Ascending aorta (tissue), 2 donors: ENCODE results near the gene BEND7. TPM values are rescaled to one million over a fixed set of nuclear protein-coding genes. Genes with fewer than 3 reads are reported as not detected.

Experiments used
- DNase-seq, 2 donors: peaks; one replicate each; pipeline ENCODE4 v3.0.0-alpha.2; 2019; ENCODE audit warnings: low spot score in 2 of 2
- H3K27ac ChIP-seq, 2 donors: fragments of 200-600 bp; sonication (generic); one replicate each; pipeline ENCODE4 v1.5.1; 2016 to 2017; ENCODE audit warnings: mild to moderate bottlenecking in 1 of 2
- H3K27me3 ChIP-seq: fragments of 200-600 bp; sonication (generic); one replicate; pipeline ENCODE4 v1.5.1; 2017
- H3K36me3 ChIP-seq, 2 donors: fragments of 200-600 bp; sonication (generic); one replicate each; pipeline ENCODE4 v1.5.1; 2016
- H3K4me1 ChIP-seq, 2 donors: fragments of 200-600 bp; sonication (generic); one replicate each; pipeline ENCODE4 v1.5.1; 2016 to 2017; ENCODE audit warnings: mild to moderate bottlenecking in 1 of 2
- H3K4me3 ChIP-seq, 2 donors: fragments of 200-600 bp; sonication (generic); one replicate each; pipeline ENCODE4 v1.5.1; 2016 to 2017; ENCODE audit warnings: mild to moderate bottlenecking in 1 of 2
- H3K9me3 ChIP-seq, 2 donors: fragments of 200-600 bp; sonication (generic); one replicate each; pipeline ENCODE4 v1.5.1; 2016
- CTCF ChIP-seq, 3 experiments: fragments of 200-600 bp in 2 of 3; fragments of 450-650 bp in 1 of 3; sonication (generic) in 2 of 3; IDR thresholded peaks; one replicate each; pipeline ENCODE4 v1.5.1; 2016 to 2019; ENCODE audit warnings: antibody characterized with exemption in 3 of 3, mild to moderate bottlenecking in 1 of 3, moderate library complexity in 1 of 3
- intact Hi-C: fragments of 100-400 bp; cut with DNase I; formaldehyde crosslinking; loops from one replicate; pipeline ENCODE4 v1.15.1; 2023
- total RNA-seq: library from RNA; depleted of rRNA; stranded (reverse); fragments of >200 nt; gene quantifications from one replicate; pipeline ENCODE4 v1.1.0, GENCODE V29; 2016

The BEND7 gene
- total RNA-seq, 1 donor from 2014 or later, result 6.9 TPM

- Histone ChIP-seq H3K27me3 (no peaks in the 10 kb centered on the region), H3K4me1 (no peaks in the 10 kb centered on the region), H3K36me3 (peaks cover 4 to 14% of the 10 kb centered on the region in 2 donors), H3K9me3 (no peaks in the 10 kb centered on the region), H3K27ac (no peak overlapping the region), H3K4me3 (no peak overlapping the region)
- intact Hi-C loops, result no loop called here
- no peak for DNase-seq
- TF ChIP-seq CTCF (IDR thresholded peaks at IDR 0.05), result no peak
Observed at GRCh38 chr10:13499150-13499549, 29.7 kb downstream of the BEND7 start.

GRCh38 chr10:13496931-13497330, 31.9 kb downstream of the BEND7 start:
- DNase-seq, result no peak
- H3K4me1 ChIP-seq, result no peaks in the 10 kb centered on the region
- H3K27ac ChIP-seq, result no peak overlapping the region
- intact Hi-C loops, result no loop called here
- no peak for TF ChIP-seq CTCF (IDR thresholded peaks at IDR 0.05)
- peaks cover 4 to 20% of the 10 kb centered on the region in 2 donors for H3K36me3 ChIP-seq
- H3K9me3 ChIP-seq, result no peaks in the 10 kb centered on the region
- no peak overlapping the region for H3K4me3 ChIP-seq
- H3K27me3 ChIP-seq, result no peaks in the 10 kb centered on the region

- H3K27me3 ChIP-seq, result no peaks in the 10 kb centered on the region
- H3K27ac ChIP-seq, result no peak overlapping the region
- no peak for TF ChIP-seq CTCF (IDR thresholded peaks at IDR 0.05)
- intact Hi-C loops, result no loop called here
- no peak overlapping the region for H3K4me3 ChIP-seq
- H3K36me3 ChIP-seq, result peaks cover 4 to 20% of the 10 kb centered on the region in 2 donors
- H3K9me3 ChIP-seq, result no peaks in the 10 kb centered on the region
- no peak for DNase-seq
- no peaks in the 10 kb centered on the region for H3K4me1 ChIP-seq
Observed at GRCh38 chr10:13496164-13496563, 32.6 kb downstream of the BEND7 start.

GRCh38 chr10:13492493-13493180, 36.2 kb downstream of the BEND7 start:
- no peak for TF ChIP-seq CTCF (IDR thresholded peaks at IDR 0.05)
- Histone ChIP-seq H3K9me3 (no peaks in the 10 kb centered on the region), H3K27me3 (no peaks in the 10 kb centered on the region), H3K4me3 (no peak overlapping the region), H3K27ac (no peak overlapping the region), H3K36me3 (peaks cover 0 to 29% of the 10 kb centered on the region in 2 donors), H3K4me1 (no peaks in the 10 kb centered on the region)
- intact Hi-C loops, result no loop called here
- no peak for DNase-seq

GRCh38 chr10:13491747-13492360, 37.0 kb downstream of the BEND7 start:
- Histone ChIP-seq H3K27me3 (no peaks in the 10 kb centered on the region), H3K27ac (no peak overlapping the region), H3K4me1 (no peaks in the 10 kb centered on the region), H3K4me3 (no peak overlapping the region), H3K36me3 (peaks cover 0 to 29% of the 10 kb centered on the region in 2 donors), H3K9me3 (no peaks in the 10 kb centered on the region)
- TF ChIP-seq CTCF (IDR thresholded peaks at IDR 0.05), result no peak
- intact Hi-C loops, result no loop called here
- no peak for DNase-seq
